ENCODE data around the gene C16orf96.

C16orf96 gene

DNA sequence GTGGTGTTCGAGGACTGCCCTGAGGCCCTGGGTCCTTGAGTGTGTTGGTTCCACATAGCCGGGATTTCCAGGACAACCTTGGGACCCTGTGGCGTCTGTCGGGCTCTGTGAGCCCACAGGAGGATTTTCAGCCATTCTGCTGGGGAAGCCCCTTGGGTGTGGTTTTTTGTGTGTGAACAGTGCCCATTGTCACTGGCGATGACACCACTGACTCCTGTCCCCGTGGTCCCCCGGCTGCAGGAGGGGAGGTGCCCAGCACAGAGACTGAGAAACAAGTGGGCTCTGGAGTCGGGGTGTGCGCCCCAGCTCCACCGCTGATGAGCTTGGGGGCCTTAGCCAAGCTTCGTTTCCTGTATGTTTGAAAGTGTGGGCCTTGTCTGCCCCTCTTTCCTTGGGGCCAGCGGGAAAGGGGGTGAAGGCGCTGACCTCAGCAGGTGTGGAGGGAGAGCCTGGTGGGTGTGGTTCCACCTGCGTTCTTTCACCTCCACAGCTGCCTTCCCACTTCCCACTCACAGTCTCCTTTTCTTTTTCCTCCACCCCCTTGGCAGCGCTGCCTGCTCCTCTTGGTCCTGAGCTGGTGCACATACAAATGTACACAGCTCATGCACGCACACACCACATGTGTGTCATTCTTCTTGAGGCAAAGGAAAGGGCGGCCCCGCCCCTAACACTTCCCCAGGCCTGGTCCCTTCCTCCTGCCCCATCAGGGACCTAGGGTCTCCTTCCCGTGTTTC lies 84.6 kb downstream of the C16orf96 start:
- TF ChIP-seq, protein P1, sequence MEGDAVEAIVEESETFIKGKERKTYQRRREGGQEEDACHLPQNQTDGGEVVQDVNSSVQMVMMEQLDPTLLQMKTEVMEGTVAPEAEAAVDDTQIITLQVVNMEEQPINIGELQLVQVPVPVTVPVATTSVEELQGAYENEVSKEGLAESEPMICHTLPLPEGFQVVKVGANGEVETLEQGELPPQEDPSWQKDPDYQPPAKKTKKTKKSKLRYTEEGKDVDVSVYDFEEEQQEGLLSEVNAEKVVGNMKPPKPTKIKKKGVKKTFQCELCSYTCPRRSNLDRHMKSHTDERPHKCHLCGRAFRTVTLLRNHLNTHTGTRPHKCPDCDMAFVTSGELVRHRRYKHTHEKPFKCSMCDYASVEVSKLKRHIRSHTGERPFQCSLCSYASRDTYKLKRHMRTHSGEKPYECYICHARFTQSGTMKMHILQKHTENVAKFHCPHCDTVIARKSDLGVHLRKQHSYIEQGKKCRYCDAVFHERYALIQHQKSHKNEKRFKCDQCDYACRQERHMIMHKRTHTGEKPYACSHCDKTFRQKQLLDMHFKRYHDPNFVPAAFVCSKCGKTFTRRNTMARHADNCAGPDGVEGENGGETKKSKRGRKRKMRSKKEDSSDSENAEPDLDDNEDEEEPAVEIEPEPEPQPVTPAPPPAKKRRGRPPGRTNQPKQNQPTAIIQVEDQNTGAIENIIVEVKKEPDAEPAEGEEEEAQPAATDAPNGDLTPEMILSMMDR (conservative IDR thresholded peaks at IDR 0.05) = no peak
- TF ChIP-seq ZFX (IDR thresholded peaks at IDR 0.05) = no peak
- H3K27ac ChIP-seq = no peak overlapping the region

DNA sequence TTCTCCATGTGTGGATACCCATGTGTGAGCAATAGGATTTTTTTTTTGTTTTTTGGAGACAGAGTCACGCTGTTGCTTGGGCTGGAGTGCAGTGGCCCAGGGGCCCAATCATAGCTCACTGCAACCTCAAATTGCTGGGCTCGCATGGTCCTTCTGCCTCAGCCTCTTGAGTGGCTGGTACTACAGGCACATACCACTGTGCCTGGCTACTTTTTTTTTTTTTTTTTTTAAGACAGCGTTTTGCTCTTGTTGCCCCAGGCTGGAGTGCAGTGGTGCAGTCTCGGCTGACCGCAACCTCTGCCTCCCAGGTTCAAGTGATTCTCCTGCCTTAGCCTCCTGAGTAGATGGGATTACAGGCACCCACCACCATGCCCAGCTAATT lies 85.2 kb downstream of the C16orf96 start:
- TF ChIP-seq ZFX (IDR thresholded peaks at IDR 0.05) = no peak
- TF ChIP-seq, protein P1 (conservative IDR thresholded peaks at IDR 0.05) = no peak
- no peak overlapping the region for H3K27ac ChIP-seq

DNA sequence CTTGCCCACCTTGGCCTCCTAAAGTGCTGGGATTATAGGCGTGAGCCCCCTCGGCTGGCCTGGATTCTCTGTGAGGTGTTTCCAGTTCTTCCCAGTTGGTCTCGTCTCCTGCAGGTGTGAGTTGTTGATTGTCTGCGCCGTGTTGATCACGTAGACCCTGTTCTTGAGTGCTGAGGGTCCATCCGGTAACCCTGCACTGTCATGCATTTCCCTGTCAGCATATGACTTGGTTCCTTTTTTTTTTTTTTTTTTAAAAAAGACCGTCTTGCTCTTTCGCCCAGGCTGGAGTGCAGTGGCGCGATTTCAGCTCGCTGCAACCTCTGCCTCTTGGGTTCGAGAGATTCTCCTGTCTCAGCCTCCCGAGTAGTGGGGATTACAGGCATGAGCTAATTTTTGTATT lies 85.8 kb downstream of the C16orf96 start:
- no peak for TF ChIP-seq ZFX (IDR thresholded peaks at IDR 0.05)
- TF ChIP-seq, protein P1 (conservative IDR thresholded peaks at IDR 0.05) = no peak
- no peak overlapping the region for H3K27ac ChIP-seq

DNA sequence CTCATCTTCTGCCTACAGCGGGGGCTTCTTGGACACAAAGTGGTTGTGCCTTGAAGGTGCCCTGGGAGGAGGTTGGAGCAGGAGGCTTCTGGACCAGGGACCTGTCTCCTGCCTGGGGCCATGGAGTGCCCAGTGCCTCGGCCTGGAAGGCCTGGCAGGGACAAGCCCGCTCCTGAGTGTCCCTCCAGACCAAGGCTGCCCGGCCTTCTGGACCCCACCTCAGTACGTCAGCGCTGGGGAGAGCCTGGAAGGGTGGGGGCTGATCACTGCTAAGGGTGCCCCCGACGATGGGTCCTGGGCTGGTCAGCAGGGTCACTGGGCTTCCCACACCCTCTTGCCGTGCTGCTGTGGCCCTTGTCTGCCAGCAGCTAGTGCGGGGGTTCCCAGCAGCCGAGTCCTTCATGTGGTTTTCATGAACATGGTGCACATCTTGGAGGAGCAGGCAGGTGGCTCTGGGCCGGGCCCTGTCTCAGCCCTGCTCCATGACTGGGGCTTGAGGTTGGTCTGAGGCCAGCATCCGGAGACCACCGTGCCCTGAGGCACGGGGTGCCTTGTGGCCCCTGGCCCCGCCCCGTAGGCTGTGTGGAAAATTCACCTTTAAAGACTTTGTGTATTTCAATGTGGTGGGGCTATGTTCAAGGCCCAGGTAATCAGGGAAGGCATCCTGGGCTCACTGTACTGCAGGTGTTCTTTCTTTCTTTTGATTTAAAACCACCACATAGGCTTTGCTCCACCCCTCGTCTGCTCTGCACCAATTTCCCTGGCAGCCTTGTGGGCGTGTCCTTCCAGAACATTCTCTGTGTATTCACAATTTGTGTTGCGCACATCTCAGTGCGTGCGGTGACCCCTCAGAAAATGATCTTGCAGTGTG lies 90.9 kb downstream of the C16orf96 start:
- TF ChIP-seq, protein P1 (conservative IDR thresholded peaks at IDR 0.05) = no peak
- no peak for TF ChIP-seq ZFX (IDR thresholded peaks at IDR 0.05)

DNA sequence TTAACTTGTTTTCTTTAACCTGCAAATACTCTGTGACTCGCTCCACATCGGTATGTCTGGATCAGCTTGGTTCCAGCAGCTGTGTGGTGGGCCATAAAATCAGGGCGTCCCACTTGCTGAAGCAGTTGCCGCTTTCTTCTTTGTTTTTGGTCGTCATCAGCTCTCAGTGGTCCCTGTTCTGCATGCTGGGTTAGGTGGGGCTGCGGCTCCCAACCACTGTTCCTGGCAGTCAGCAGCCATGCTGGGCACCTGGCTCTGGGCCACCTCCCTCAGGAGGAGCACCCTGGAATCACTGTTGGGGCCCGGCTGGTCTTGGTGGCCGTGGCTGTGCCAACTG lies 91.5 kb downstream of the C16orf96 start:
- TF ChIP-seq, protein P1 (conservative IDR thresholded peaks at IDR 0.05) = no peak
- no peak for TF ChIP-seq ZFX (IDR thresholded peaks at IDR 0.05)
- no peak overlapping the region for H3K27ac ChIP-seq

More for the DNA sequence above, 90.9 kb downstream of the C16orf96 start:
- H3K27ac ChIP-seq = no peak overlapping the region

DNA sequence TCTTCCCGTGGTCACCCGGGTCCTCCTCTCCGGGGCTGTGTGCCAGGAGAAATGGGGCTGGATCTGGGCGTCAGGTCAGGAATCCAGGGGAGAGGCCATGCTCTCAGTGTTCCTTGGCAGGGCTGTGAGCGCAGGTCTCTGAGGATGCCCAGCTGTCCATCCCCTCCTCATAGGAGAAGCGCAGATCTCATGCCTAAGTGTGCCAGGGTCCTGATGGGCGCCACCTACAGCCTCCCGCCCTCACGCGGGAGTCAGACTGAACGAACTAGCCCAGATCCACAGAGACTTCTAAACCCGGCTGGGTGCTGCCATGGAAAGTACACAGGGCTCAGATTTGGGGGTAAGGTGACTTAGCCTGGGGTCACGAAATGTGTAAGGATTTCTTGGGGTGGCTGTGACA lies 92.8 kb downstream of the C16orf96 start:
- H3K27ac ChIP-seq = no peak overlapping the region
- no peak for TF ChIP-seq ZFX (IDR thresholded peaks at IDR 0.05)
- TF ChIP-seq, protein P1 (conservative IDR thresholded peaks at IDR 0.05) = no peak

All from C4-2B (cell line).